Loucy (cell line): ENCODE measurements around the gene ING2.

Experiments
- H2AFZ ChIP-seq: fragments of 200-600 bp; sonication (generic); 2 replicates; pipeline ENCODE4 v1.6.0; 2016; ENCODE audit warnings: antibody characterized with exemption, mild to moderate bottlenecking, low read length, moderate library complexity
- H3F3A ChIP-seq: fragments of 200-600 bp; 2 replicates; pipeline ENCODE4 v1.6.0; 2016; ENCODE audit warnings: antibody characterized with exemption, low read depth, mild to moderate bottlenecking
- H3K27me3 ChIP-seq: fragments of 200-600 bp; sonication (generic); 2 replicates; pipeline ENCODE4 v1.6.1; 2014; ENCODE audit warnings: low read length, mild to moderate bottlenecking; ENCODE audit not compliant: insufficient read depth, poor library complexity, severe bottlenecking
- H3K36me3 ChIP-seq: fragments of 200-600 bp; sonication (generic); 2 replicates; pipeline ENCODE4 v1.6.1; 2016; ENCODE audit warnings: low read length; ENCODE audit not compliant: insufficient read depth
- H3K4me1 ChIP-seq: fragments of 200-600 bp; sonication (generic); 2 replicates; pipeline ENCODE4 v1.5.1; 2014; ENCODE audit warnings: low read length, mild to moderate bottlenecking; ENCODE audit not compliant: insufficient read depth, poor library complexity, severe bottlenecking
- H3K4me2 ChIP-seq: fragments of 200-600 bp; sonication (generic); 2 replicates; pipeline ENCODE4 v1.6.0; 2014; ENCODE audit warnings: antibody characterized with exemption, low read length, low read depth, mild to moderate bottlenecking; ENCODE audit not compliant: poor library complexity, severe bottlenecking
- H3K4me3 ChIP-seq: fragments of 200-600 bp; sonication (generic); 2 replicates; pipeline ENCODE4 v1.5.1; 2014; ENCODE audit warnings: low read length, mild to moderate bottlenecking, mixed read lengths; ENCODE audit not compliant: poor library complexity, severe bottlenecking
- H3K79me2 ChIP-seq: fragments of 200-600 bp; sonication (generic); 2 replicates; pipeline ENCODE4 v1.6.1; 2014; ENCODE audit warnings: low read length; ENCODE audit not compliant: insufficient read depth
- H3K9ac ChIP-seq: fragments of 200-600 bp; sonication (generic); 2 replicates; pipeline ENCODE4 v1.6.0; 2014; ENCODE audit warnings: mild to moderate bottlenecking, low read depth, low read length, moderate library complexity; ENCODE audit not compliant: poor library complexity, severe bottlenecking
- H3K9me2 ChIP-seq: fragments of 200-600 bp; sonication (generic); replicated peaks from 2 replicates; pipeline ENCODE4 v1.6.1; 2016; ENCODE audit warnings: low read depth, low read length, mixed read lengths
- H3K9me3 ChIP-seq: fragments of 200-600 bp; sonication (generic); 2 replicates; pipeline ENCODE4 v1.6.1; 2014; ENCODE audit warnings: mild to moderate bottlenecking, antibody characterized with exemption, low read length, low read depth; ENCODE audit not compliant: insufficient read depth
- H4K20me1 ChIP-seq: fragments of 200-600 bp; sonication (generic); 2 replicates; pipeline ENCODE4 v1.6.0; 2014; ENCODE audit warnings: antibody characterized with exemption, low read length, mild to moderate bottlenecking; ENCODE audit not compliant: insufficient read depth, poor library complexity, severe bottlenecking
- EZH2phosphoT487 ChIP-seq: fragments of 200-600 bp; IDR thresholded peaks from 2 replicates; pipeline ENCODE4 v1.6.1; 2018; ENCODE audit warnings: antibody characterized with exemption, mild to moderate bottlenecking, moderate library complexity, borderline replicate concordance
- TF ChIP-seq, protein P1 (sequence below): fragments of 200-600 bp; sonication (generic); conservative IDR thresholded peaks from 2 replicates; pipeline ENCODE4 v1.5.1; 2014; ENCODE audit warnings: mild to moderate bottlenecking, antibody characterized with exemption, low read length

Gene ING2

DNA sequence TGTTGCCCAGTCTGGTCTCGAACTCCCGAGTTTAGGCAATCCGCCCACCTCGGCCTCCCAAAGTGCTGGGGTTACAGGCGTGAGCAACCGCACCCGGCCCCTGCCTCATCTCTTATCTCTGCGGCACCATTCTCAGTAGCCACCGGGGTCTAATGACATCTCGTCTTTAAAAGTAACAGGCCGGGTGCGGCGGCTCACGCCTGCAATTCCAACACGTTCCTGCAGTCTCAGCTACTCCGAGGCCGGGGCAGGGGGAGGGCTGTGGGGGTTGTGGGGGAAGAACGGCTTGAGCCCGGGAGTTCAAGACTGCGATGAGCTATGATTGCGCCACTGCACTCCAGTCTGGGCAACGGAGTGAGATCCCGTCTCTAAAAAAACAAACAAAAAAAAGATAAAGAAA is 28.8 kb downstream of the ING2 start:
- Histone ChIP-seq H3K9me3 (no peaks in the 10 kb centered on the region), H3K4me1 (no peaks in the 10 kb centered on the region), H3K9ac (no peak overlapping the region), H2AFZ (no peak overlapping the region), H3K79me2 (no peaks in the 10 kb centered on the region), H3K4me2 (no peak overlapping the region), H3K9me2 (no peaks in the 10 kb centered on the region), H4K20me1 (no peaks in the 10 kb centered on the region), H3F3A (no peaks in the 10 kb centered on the region), H3K36me3 (no peaks in the 10 kb centered on the region), H3K27me3 (no peaks in the 10 kb centered on the region), H3K4me3 (no peak overlapping the region)
- TF ChIP-seq EZH2phosphoT487: no peak
- TF ChIP-seq, protein P1, sequence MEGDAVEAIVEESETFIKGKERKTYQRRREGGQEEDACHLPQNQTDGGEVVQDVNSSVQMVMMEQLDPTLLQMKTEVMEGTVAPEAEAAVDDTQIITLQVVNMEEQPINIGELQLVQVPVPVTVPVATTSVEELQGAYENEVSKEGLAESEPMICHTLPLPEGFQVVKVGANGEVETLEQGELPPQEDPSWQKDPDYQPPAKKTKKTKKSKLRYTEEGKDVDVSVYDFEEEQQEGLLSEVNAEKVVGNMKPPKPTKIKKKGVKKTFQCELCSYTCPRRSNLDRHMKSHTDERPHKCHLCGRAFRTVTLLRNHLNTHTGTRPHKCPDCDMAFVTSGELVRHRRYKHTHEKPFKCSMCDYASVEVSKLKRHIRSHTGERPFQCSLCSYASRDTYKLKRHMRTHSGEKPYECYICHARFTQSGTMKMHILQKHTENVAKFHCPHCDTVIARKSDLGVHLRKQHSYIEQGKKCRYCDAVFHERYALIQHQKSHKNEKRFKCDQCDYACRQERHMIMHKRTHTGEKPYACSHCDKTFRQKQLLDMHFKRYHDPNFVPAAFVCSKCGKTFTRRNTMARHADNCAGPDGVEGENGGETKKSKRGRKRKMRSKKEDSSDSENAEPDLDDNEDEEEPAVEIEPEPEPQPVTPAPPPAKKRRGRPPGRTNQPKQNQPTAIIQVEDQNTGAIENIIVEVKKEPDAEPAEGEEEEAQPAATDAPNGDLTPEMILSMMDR: no peak

DNA sequence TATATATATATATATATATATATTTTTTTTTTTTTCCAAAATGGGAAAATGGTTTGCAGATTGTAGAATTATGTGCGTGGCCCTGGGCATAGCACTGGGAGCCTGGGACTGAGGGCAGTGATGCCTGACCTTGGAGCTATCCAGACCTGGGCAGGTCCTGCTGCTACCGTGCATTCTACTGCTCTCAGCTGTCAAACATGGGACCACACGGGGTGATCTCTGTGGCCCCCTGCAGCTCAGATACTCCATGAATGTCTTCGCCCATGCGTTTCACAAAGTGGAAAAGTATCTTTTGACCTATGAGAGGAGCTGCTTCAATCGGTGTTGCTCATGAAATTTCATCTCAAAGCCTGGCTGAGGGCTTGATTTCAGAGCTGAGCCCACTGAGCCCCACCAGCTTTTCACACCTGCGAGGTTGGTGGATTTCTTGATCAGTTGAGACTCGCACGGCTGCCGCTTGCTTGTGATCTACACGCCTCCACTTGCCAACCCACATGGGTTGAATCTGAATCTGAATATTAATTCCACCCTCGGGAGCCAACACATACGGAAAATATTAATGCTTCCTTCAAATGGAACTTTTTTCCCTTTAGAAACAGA is 35.7 kb downstream of the ING2 start:
- Histone ChIP-seq H3K79me2 (no peaks in the 10 kb centered on the region), H2AFZ (no peak overlapping the region), H3K36me3 (no peaks in the 10 kb centered on the region), H3F3A (no peaks in the 10 kb centered on the region), H3K4me3 (no peak overlapping the region), H3K9ac (no peak overlapping the region), H3K9me2 (no peaks in the 10 kb centered on the region), H3K4me1 (no peaks in the 10 kb centered on the region), H3K9me3 (no peaks in the 10 kb centered on the region), H3K27me3 (no peaks in the 10 kb centered on the region), H3K4me2 (no peak overlapping the region), H4K20me1 (no peaks in the 10 kb centered on the region)
- no peak for TF ChIP-seq EZH2phosphoT487
- TF ChIP-seq, protein P1: no peak

DNA sequence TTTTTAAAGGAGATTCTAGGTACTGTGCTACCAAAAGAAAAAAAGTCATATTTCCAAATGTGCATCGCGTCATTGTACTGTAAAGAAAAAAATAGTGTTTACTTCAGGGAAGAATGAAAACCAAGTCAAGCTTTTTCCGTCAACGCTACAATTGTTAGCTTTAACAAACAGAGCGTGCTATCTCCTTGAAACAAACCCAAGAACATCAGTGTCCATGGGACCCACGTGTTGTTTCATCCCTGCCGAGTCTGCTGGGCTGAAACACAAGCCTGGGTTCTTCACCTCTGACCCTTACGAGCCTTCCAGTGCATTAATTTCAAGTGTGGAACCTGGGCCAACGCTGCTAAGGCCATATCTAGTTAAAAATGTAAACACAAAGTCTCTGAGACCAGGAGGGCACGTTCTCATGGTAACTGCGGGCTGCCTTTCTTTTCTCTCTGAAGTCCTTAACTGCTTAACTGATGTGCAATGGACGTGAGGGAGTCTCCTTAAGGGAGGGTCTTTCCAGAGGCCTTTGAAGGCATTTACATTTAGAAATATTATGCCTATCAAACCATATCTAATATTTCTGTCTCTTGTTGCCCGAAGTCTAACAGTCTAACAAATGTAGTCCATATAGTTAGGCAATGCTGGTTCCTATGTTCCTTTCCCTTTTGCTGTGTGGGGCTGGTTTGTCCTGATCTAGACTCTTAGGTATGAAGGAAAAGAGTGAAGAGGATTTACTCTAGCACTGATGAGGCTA is 36.3 kb downstream of the ING2 start:
- no peak overlapping the region for H2AFZ ChIP-seq
- no peak overlapping the region for H3K4me2 ChIP-seq
- H4K20me1 ChIP-seq: no peaks in the 10 kb centered on the region
- H3K79me2 ChIP-seq: no peaks in the 10 kb centered on the region
- no peaks in the 10 kb centered on the region for H3K27me3 ChIP-seq
- no peak overlapping the region for H3K4me3 ChIP-seq
- no peak for TF ChIP-seq EZH2phosphoT487
- TF ChIP-seq, protein P1: no peak
- H3K36me3 ChIP-seq: no peaks in the 10 kb centered on the region
- H3K9me2 ChIP-seq: no peaks in the 10 kb centered on the region
- no peaks in the 10 kb centered on the region for H3K9me3 ChIP-seq
- H3F3A ChIP-seq: no peaks in the 10 kb centered on the region
- no peaks in the 10 kb centered on the region for H3K4me1 ChIP-seq
- H3K9ac ChIP-seq: no peak overlapping the region
